H1 (cell line): ENCODE results near the gene FAM50B. TPM values are rescaled to one million over a fixed set of nuclear protein-coding genes. Genes with fewer than 3 reads are reported as not detected.

Experiments used
- CTCF ChIA-PET: fragments of 300-600 bp; sonication (Branson Sonifier 250); formaldehyde crosslinking; loops from one replicate; lab custom pipeline; 2021; ENCODE audit not compliant: partially characterized antibody; lab: Charles Lee
- POLR2A ChIA-PET: fragments of 300-600 bp; sonication (Branson Sonifier 250); formaldehyde crosslinking; loops from one replicate; lab custom pipeline; 2021; ENCODE audit warnings: inconsistent platforms; ENCODE audit not compliant: partially characterized antibody; lab: Charles Lee
- DNase-seq, 2 experiments: peaks; one replicate each; pipeline versions ENCODE4 v3.0.0 to v3.0.0-alpha.2; 2010 to 2022; ENCODE audit warnings: low spot score in 2 of 2, low read depth in 1 of 2, mixed read lengths in 1 of 2
- FAIRE-seq: peaks from 2 replicates; lab custom pipeline; 2011; peaks lifted over from hg19 to GRCh38; lab: Jason Lieb, UNC
- H2AFZ ChIP-seq: 2 replicates; pipeline ENCODE4 v1.8.1; 2012; ENCODE audit warnings: low read length, inconsistent platforms
- H2AK5ac ChIP-seq: 2 replicates; pipeline ENCODE4 v1.6.1; 2013; ENCODE audit warnings: low read depth, low read length
- H2BK120ac ChIP-seq: replicated peaks from 2 replicates; pipeline ENCODE3; 2013; ENCODE audit warnings: low read depth, low read length, inconsistent platforms
- H2BK12ac ChIP-seq: 2 replicates; pipeline ENCODE4 v1.6.1; 2013; ENCODE audit warnings: low read depth, low read length
- H2BK15ac ChIP-seq: 2 replicates; pipeline ENCODE4 v1.6.1; 2013; ENCODE audit warnings: low read length
- H2BK20ac ChIP-seq: 2 replicates; pipeline ENCODE4 v1.6.1; 2013; ENCODE audit warnings: low read length
- H2BK5ac ChIP-seq: 2 replicates; pipeline ENCODE4 v1.6.1; 2013; ENCODE audit warnings: low read depth, low read length
- H3K14ac ChIP-seq: 2 replicates; pipeline ENCODE4 v1.6.1; 2013; ENCODE audit warnings: inconsistent platforms; ENCODE audit not compliant: insufficient read length
- H3K18ac ChIP-seq: 2 replicates; pipeline ENCODE4 v1.6.1; 2013; ENCODE audit warnings: low read length; ENCODE audit errors: extremely low read depth
- H3K23ac ChIP-seq: 2 replicates; pipeline ENCODE4 v1.6.1; 2013; ENCODE audit warnings: inconsistent platforms; ENCODE audit not compliant: insufficient read length
- H3K23me2 ChIP-seq: 2 replicates; pipeline ENCODE4 v1.6.1; 2013; ENCODE audit warnings: low read depth, low read length
- H3K27ac ChIP-seq: 2 replicates; pipeline ENCODE4 v1.6.1; 2011; ENCODE audit warnings: low read depth, low read length, inconsistent platforms
- H3K27me3 ChIP-seq, 4 experiments: replicated peaks in 1 of 4; 1 replicate in 1 of 4; 2 replicates in 3 of 4; pipeline versions ENCODE4 v1.6.1 to v1.8.1; 2011 to 2013; ENCODE audit warnings: low read length in 3 of 4, mild to moderate bottlenecking in 3 of 4, inconsistent platforms in 2 of 4, mixed read lengths in 2 of 4, moderate library complexity in 1 of 4; ENCODE audit not compliant: control insufficient read depth in 3 of 4, insufficient read depth in 3 of 4; ENCODE audit errors: extremely low read depth in 1 of 4
- H3K36me3 ChIP-seq, 4 experiments: 2 replicates each; pipeline versions ENCODE4 v1.6.1 to v1.8.1; 2011 to 2013; ENCODE audit warnings: mild to moderate bottlenecking in 4 of 4, low read length in 3 of 4, moderate library complexity in 2 of 4, control low read depth in 1 of 4, inconsistent platforms in 1 of 4; ENCODE audit not compliant: insufficient read depth in 4 of 4, control insufficient read depth in 2 of 4
- H3K4ac ChIP-seq: replicated peaks from 2 replicates; pipeline ENCODE3; 2013; ENCODE audit warnings: low read length, low read depth, mixed read lengths, inconsistent platforms; ENCODE audit not compliant: insufficient read length
- H3K4me1 ChIP-seq, 4 experiments: replicated peaks in 1 of 4; 1 replicate in 1 of 4; 2 replicates in 3 of 4; pipeline versions ENCODE4 v1.6.1 to v1.8.1; 2011 to 2013; ENCODE audit warnings: low read length in 3 of 4, inconsistent platforms in 2 of 4, mixed read lengths in 1 of 4; ENCODE audit not compliant: insufficient read depth in 4 of 4, control insufficient read depth in 3 of 4
- H3K4me2 ChIP-seq, 2 experiments: 2 replicates each; pipeline versions ENCODE4 v1.6.1 to v1.8.1; 2011 to 2013; ENCODE audit warnings: low read depth in 2 of 2, low read length in 2 of 2, control low read depth in 1 of 2, inconsistent platforms in 1 of 2, mild to moderate bottlenecking in 1 of 2; ENCODE audit not compliant: insufficient read depth in 1 of 2
- H3K4me3 ChIP-seq, 4 experiments: fragments of 200-600, 300-600 bp in 1 of 4; sonication (generic), shearing (Covaris generic), sonication (Bioruptor Twin) in 1 of 4; 2 replicates each; pipeline versions ENCODE4 v1.5.1 to v1.8.1; 2011 to 2016; ENCODE audit warnings: low read length in 4 of 4, low read depth in 3 of 4, control low read depth in 2 of 4, inconsistent platforms in 2 of 4, mild to moderate bottlenecking in 2 of 4, mixed read lengths in 1 of 4, moderate library complexity in 1 of 4; ENCODE audit not compliant: insufficient read depth in 2 of 4; ENCODE audit errors: extremely low read depth in 1 of 4
- H3K56ac ChIP-seq: replicated peaks from 2 replicates; pipeline ENCODE3; 2013; ENCODE audit warnings: low read depth, mild to moderate bottlenecking, mixed read lengths, low read length, inconsistent platforms; ENCODE audit not compliant: insufficient read length
- H3K79me1 ChIP-seq: 2 replicates; pipeline ENCODE4 v1.6.1; 2013; ENCODE audit warnings: low read depth, low read length, control low read depth
- H3K79me2 ChIP-seq, 2 experiments: 2 replicates each; pipeline versions ENCODE4 v1.6.1 to v1.8.1; 2012 to 2013; ENCODE audit warnings: low read length in 2 of 2, mild to moderate bottlenecking in 2 of 2, inconsistent platforms in 1 of 2; ENCODE audit not compliant: insufficient read depth in 2 of 2, control insufficient read depth in 1 of 2
- H3K9ac ChIP-seq, 4 experiments: replicated peaks in 1 of 4; 1 replicate in 1 of 4; 2 replicates in 3 of 4; pipeline versions ENCODE4 v1.6.1 to v1.8.1; 2011 to 2013; ENCODE audit warnings: low read depth in 3 of 4, low read length in 3 of 4, control low read depth in 2 of 4, mild to moderate bottlenecking in 2 of 4, moderate library complexity in 2 of 4, inconsistent platforms in 1 of 4; ENCODE audit errors: extremely low read depth in 1 of 4
- H3K9me3 ChIP-seq, 2 experiments: 2 replicates each; pipeline versions ENCODE4 v1.6.1 to v1.8.1; 2012 to 2013; ENCODE audit warnings: mild to moderate bottlenecking in 2 of 2, moderate library complexity in 2 of 2, control low read depth in 1 of 2, inconsistent platforms in 1 of 2, low read depth in 1 of 2, low read length in 1 of 2, mixed read lengths in 1 of 2; ENCODE audit not compliant: insufficient read depth in 2 of 2
- H4K20me1 ChIP-seq, 2 experiments: replicated peaks in 1 of 2; 2 replicates each; pipeline versions ENCODE3 to v1.8.1; 2011 to 2013; ENCODE audit warnings: inconsistent platforms in 2 of 2, low read length in 2 of 2, mild to moderate bottlenecking in 1 of 2; ENCODE audit not compliant: insufficient read depth in 2 of 2, control insufficient read depth in 1 of 2
- H4K5ac ChIP-seq: 2 replicates; pipeline ENCODE4 v1.6.1; 2013; ENCODE audit warnings: low read length, low read depth, mixed read lengths, inconsistent platforms; ENCODE audit not compliant: insufficient read length
- H4K8ac ChIP-seq: 2 replicates; pipeline ENCODE4 v1.8.0; 2013; ENCODE audit warnings: mild to moderate bottlenecking, moderate library complexity, low read length, inconsistent platforms; ENCODE audit not compliant: insufficient read depth; ENCODE audit errors: extremely low read depth
- H4K91ac ChIP-seq: replicated peaks from 2 replicates; pipeline ENCODE3; 2013; ENCODE audit warnings: low read length, mixed read lengths, inconsistent platforms; ENCODE audit not compliant: insufficient read length
- CTBP2 ChIP-seq: IDR thresholded peaks from 2 replicates; pipeline ENCODE4 v1.7.0; 2011; ENCODE audit warnings: borderline replicate concordance, mild to moderate bottlenecking, moderate library complexity, mixed read lengths, low read length; ENCODE audit not compliant: insufficient read depth, insufficient read length
- EGR1 ChIP-seq: IDR thresholded peaks from 2 replicates; pipeline ENCODE4 v1.6.1; 2011; ENCODE audit warnings: low read depth, low read length, borderline replicate concordance
- KDM5A ChIP-seq: fragments of 200-600 bp; IDR thresholded peaks from 2 replicates; pipeline ENCODE4 v1.7.1; 2012; ENCODE audit warnings: mild to moderate bottlenecking, low read length, inconsistent platforms, mixed read lengths
- SUZ12 ChIP-seq: fragments of 200-600 bp; sonication (generic); IDR thresholded peaks from 2 replicates; pipeline ENCODE4 v1.6.1; 2012; ENCODE audit warnings: mild to moderate bottlenecking, inconsistent platforms, low read length, moderate library complexity, mixed read lengths
- YY1 ChIP-seq: IDR thresholded peaks from 2 replicates; pipeline ENCODE4 v1.6.1; 2011; ENCODE audit warnings: low read depth, mild to moderate bottlenecking, low read length
- WGBS, 2 experiments: shearing (Covaris generic) in 1 of 2; methylation state at CpG; one replicate each; pipeline versions ENCODE4 v1.1.6 to v1.1.7; 2013 to 2015; ENCODE audit warnings: low lambda C conversion rate in 2 of 2, mixed read lengths in 2 of 2, inconsistent platforms in 1 of 2, low coverage in 1 of 2, missing lambda C conversion rate in 1 of 2; ENCODE audit not compliant: insufficient replicate concordance in 2 of 2, insufficient coverage in 1 of 2, insufficient read length in 1 of 2; ENCODE audit errors: extremely low coverage in 1 of 2, missing lambda C conversion rate in 1 of 2; 5-methylcytosine and 5-hydroxymethylcytosine counted together
- polyA plus RNA-seq, 7 experiments: library from polyadenylated mRNA; depleted of rRNA in 3 of 7; stranded (reverse) in 5 of 7; unstranded in 2 of 7; fragments of >200 nt in 5 of 7; fragments of 200-250 nt in 2 of 7; gene quantifications; 1 replicate in 5 of 7; 2 replicates in 1 of 7; 4 replicates in 1 of 7; pipeline versions ENCODE4 v1.2.1 to v1.2.3, GENCODE V29; 2011 to 2013; ENCODE audit warnings: missing spikeins in 2 of 7, mixed read lengths in 2 of 7
- total RNA-seq: library from RNA; stranded (reverse); fragmentation: NEBNext Ultra II Directional; extraction: Animal tissue kit (Norgen Biotek cat#: 25700); gene quantifications from 2 replicates; pipeline ENCODE4 v1.2.1, GENCODE V29; 2021

FAM50B gene
- total and polyA plus RNA-seq, 2 of the 8 experiments (the other 6 are each of a cell fraction or from before 2014, with no cell fraction given) = 3.1 to 3.2 TPM

DNA sequence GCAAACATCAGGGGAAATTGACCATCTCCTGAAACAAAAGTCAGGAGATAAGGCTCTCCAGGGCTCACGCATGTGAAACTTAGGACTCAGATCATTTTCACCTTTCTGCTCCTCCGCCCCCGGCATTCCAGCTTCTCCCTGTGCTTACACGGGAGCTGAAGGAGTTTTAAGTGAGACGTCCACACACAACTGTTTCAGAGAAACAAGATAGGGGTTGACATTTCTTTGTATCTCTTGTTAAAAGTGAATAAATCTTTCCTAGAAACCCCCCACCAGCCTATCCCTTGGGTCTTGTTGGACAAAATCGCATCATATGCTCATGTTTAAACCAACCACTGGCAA lies 46.1 kb downstream of the FAM50B start:
- no peaks in the 10 kb centered on the region; a peak in 1 of 4 replicates for H3K79me2 ChIP-seq
- no peak overlapping the region for H3K56ac ChIP-seq
- no peak overlapping the region; the same call in 1 of the 2 replicates for H3K18ac ChIP-seq
- peak overlapping the region; percentile 53; the same call in 1 of the 2 replicates for H2BK15ac ChIP-seq
- peak overlapping the region; percentile 58 for H4K91ac ChIP-seq
- H3K23ac ChIP-seq = no peak overlapping the region
- H3K23me2 ChIP-seq = no peaks in the 10 kb centered on the region
- H2BK12ac ChIP-seq = peak overlapping the region; percentile 90; the same call in 1 of the 2 replicates
- DNase-seq (no peak), FAIRE-seq (no peak)
- CTCF ChIA-PET = interaction anchor here (0.7 to 3.7 kb wide), 7 partner anchors 9 to 152 kb away, joined by 3 to 18 read pairs (median 5); partner anchors contain the start of gene FAM50B
- POLR2A ChIA-PET = interaction anchor here (0.6 to 2.1 kb wide), 4 partner anchors 14 to 609 kb away, joined by 3 to 5 read pairs (median 3); no protein-coding TSS in a partner anchor
- no peak overlapping the region for H4K8ac ChIP-seq
- peak overlapping the region; percentile 28; the same call in 1 of the 2 replicates for H2BK5ac ChIP-seq
- H2AK5ac ChIP-seq = no peak overlapping the region
- peak overlapping the region; percentile 75 for H2BK20ac ChIP-seq
- H3K4me2 ChIP-seq = peak overlapping the region in 1 of 2 experiments; percentile 66; a peak in 1 of 4 replicates
- no peaks in the 10 kb centered on the region; a peak in 1 of 4 replicates for H3K9me3 ChIP-seq
- no peak overlapping the region for H3K14ac ChIP-seq
- H4K20me1 ChIP-seq = no peaks in the 10 kb centered on the region
- H3K4me3 ChIP-seq = no peak overlapping the region; a peak in 1 of 8 replicates
- H3K4me1 ChIP-seq = peaks cover 6 to 16% (median 10%) of the 10 kb centered on the region in 4 experiments; a peak in 6 of 7 replicates
- TF ChIP-seq SUZ12 (no peak), EGR1 (0 out of 2 replicates have a peak, but pooled peaks have one; percentile 41), KDM5A (no peak), CTBP2 (no peak), YY1 (no peak)
- no peaks in the 10 kb centered on the region for H3K36me3 ChIP-seq
- peak overlapping the region; percentile 12 for H4K5ac ChIP-seq
- H2AFZ ChIP-seq = no peak overlapping the region
- WGBS, 2 experiments = 72% methylated on average over 6 of the region's 6 CpGs; no CpG with 5 or more reads in 1 of the 2 experiments
- H3K27ac ChIP-seq = no peak overlapping the region
- no peaks in the 10 kb centered on the region; a peak in 2 of 7 replicates for H3K27me3 ChIP-seq
- no peak overlapping the region for H3K4ac ChIP-seq
- no peak overlapping the region for H3K9ac ChIP-seq
- no peaks in the 10 kb centered on the region for H3K79me1 ChIP-seq
- peak overlapping the region; percentile 50 for H2BK120ac ChIP-seq
